ENCODE results near the gene DLG5.

DLG5 gene

DNA sequence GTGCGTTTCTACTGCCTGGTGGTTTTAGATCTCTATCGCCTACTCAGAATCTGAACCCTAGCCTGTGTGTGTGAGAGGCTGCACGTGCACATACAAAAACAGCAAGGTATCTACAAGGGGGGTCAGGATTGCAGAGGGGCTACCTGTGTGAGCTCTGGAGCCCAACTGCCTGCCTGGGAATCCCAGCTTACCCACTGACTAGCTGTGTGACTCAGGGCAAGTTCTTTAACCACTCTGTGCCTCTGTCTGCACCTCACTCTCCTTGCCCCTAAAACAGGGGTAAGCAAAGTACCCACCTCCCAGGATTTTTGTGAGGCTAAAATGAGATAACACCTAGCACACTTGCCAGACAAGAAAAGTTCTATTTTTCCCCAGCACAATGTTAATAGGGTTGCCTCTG, 32.5 kb downstream of the DLG5 start:
- FAIRE-seq (no peak), DNase-seq (ENCODE audit: low spot score) (no peak)

DNA sequence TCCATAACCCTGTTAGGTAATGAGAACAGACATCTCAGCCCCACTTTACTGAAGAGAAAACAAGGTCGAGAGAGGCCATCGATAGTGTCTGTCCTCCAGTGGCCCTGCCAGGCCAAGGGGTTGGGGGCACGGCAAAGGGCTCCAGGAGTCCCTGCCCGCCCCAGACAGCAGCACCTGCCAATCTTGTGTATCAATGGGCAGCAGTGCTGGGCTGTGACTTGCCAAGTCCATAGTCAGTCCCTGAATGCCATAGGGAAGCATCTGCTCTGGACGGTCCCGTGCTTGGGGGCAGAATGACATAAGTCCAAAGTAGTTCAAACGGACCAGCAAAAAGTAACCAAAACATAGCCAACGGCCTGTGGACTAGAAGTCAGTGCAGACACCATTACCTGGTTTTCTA, 33.2 kb downstream of the DLG5 start:
- FAIRE-seq = no peak
- no peak for DNase-seq (ENCODE audit: low spot score)

DNA sequence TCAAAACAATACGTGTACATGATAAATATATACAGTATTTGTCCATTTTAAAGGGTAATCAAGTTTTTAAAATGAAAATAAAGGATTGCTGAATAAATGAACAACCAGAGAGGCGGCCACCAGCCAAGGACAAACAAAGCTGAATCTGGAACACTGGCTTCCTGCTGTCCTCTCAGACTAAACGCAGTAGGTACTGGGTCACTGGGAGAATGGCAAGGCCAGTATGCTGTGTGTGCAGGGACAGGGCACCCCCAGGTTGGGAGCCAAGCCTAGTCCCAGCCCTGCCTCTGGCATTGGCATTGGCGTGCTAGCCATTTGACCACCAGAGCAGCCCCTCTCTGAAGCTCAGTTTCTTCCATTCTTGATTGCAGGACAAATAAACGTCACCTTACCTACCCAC, 33.8 kb downstream of the DLG5 start:
- FAIRE-seq (no peak), DNase-seq (ENCODE audit: low spot score) (no peak)

DNA sequence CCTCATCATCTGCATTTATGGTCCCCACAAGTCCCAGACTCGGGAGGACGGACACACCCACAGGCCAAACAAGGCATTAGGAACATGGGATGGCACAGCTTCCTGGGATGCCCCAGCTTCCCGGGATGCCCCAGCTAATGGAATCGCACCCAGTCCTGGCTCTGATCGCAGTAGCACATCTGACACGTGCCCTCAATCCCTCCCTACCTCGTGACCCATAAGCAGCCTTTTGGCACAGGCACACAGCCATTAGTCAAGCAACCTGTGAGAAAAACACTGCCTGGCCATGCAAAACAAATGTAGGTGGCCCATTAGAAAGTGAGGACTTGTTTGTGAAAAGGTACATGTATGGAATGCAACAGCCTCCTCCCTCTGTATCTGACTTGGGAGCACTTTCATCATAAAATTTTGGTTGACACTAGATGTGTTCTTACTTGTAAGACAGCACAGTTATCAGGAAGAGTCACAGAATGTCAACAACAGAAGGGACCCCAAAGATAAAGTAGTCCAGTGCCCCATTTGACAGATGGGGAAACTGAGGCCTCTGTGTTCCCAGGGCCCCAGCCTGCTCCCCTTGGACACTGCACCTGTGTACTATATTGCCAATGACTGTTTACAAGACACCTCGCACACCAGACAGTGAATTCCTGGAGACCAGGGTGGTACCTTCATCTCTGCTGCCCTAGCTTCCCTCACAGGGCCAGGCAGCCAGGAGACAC, 34.4 kb downstream of the DLG5 start:
- DNase-seq (ENCODE audit: low spot score) (no peak), FAIRE-seq (no peak)

DNA sequence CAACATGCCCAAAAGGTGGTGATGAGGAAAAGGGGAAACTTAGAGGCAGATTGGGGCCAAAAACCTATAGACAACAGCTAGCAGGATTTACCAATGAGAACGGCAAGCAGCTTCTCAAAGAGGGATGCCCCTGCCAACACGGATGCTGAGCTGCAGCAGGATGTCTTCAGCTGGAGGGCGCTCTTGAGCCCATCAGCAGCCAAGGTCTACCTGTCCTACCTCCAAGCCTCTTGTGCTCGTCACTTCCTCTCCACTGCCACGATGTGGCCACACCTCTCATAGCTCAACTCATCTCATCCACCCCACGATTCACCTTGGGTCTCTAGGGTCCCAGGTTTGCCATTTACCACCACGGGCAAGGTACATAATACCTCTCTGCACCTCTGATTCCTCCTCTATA, 36.5 kb downstream of the DLG5 start:
- DNase-seq (ENCODE audit: low spot score) = no peak
- no peak for FAIRE-seq

DNA sequence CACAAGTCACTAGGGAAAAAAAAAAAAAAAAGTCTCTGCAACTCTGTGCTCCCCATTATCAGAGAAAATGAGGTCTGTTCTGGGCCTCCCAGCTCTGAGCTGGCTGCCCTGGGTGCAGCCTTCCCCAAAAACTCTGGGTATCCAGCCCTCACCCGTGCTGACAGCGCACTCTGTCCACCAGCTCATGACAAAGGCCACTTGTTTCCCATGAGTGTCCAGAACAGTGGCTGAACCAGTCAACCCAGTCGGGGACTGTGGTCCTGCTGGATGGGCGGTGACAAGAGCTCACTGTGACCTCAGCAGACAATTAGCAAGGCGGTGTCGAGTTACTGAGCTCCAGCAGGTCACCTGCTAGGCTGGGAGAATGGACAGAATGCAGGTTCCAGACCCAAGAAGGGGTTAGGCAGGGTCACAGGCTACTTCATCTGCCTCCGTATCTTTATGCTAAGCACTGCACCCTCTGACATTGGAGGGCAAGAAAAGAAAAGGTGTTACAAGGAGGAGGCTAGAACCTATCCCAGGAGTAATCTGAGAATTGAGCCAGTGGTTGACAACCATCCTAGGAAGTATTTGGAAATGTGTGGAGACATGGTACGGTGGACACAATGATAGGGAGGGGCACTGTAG, 37.2 kb downstream of the DLG5 start:
- FAIRE-seq = no peak
- DNase-seq (ENCODE audit: low spot score) = no peak

GRCh38 chr10:77888356-77888703, 38.2 kb downstream of the DLG5 start:
- DNase-seq (ENCODE audit: low spot score) = no peak
- FAIRE-seq = no peak

DNA sequence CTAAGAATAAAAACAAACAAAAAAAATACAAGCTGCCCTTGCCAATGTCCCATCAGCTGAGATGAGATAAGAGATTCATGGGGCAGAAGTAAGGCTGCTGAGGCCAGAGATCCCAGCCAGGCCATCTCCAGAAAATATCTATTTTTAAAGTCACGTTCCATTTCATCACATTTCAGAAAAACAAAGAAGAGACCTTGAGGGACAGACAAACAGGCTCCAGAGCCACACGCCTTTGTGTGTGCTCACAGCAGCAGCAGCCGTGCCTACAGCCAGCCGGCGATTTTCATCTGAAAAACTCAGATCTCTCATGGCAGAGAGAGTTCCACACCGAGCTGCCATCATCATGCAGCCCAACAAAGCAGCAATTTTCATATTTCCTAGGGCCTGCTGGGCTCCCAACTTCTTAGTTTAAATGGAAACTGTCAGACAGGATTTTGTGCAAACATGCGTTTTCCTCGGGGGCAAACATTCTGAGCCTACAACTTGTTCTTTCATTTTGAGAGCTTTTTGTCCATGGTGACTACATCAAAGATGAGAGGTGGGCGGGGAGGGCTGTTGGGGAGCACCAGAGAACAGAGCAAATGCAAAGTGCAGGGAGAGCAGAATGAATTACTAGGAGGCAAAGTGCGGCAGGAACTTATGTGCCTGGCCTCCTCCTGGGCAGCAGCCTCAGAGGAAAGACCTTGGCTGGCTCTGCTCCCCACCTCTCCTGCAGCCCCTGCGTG, 38.8 kb downstream of the DLG5 start:
- DNase-seq (ENCODE audit: low spot score) (no peak), FAIRE-seq (no peak)

- DNase-seq (ENCODE audit: low spot score) = no peak
- FAIRE-seq = no peak
Observed at GRCh38 chr10:77886795-77887355, 39.7 kb downstream of the DLG5 start.

DNA sequence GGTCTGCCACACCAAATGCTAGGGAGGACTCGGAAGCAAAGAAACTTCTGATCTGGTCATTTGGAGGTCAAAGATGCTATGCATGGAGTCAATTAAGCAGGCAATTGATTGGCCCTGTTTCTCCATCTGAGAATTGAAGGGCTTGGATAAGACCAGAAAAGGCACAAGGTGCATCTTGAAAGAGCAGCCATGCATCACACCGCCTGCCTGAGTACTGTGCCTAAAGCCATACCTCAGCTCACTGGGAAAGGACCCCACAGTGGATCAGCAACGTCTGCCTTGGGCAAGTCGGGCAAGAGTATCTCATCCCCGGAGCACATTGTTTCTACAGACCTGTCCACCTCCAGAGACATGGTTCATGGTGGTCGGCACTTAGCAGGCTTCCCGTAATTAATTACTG, 42.4 kb downstream of the DLG5 start:
- FAIRE-seq = no peak
- no peak for DNase-seq (ENCODE audit: low spot score)

- FAIRE-seq (peak; percentile 68), DNase-seq (ENCODE audit: low spot score) (peak; percentile 58)
Observed at GRCh38 chr10:77881636-77882035, 44.9 kb downstream of the DLG5 start.

DNA sequence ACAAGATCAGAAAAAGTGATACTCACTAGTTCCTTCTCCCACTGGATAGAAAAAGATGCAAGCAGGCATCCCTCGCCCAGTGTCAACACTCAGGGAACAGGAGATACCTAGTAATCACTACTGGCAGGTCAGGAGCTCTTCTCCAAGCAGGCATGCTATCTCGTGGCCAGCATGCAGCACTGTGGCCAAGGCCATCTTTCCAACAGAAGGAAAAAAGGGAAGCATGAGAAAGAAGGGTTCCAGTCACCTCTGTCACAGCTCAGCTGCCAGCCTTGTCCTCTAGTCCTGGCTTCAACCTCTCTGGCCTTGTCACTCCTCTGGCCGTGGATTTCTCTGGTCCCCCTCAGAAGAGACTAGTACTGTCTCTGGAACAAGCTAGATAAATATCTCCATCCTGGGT, 45.3 kb downstream of the DLG5 start:
- no peak for FAIRE-seq

GRCh38 chr10:77879710-77880109, 46.8 kb downstream of the DLG5 start:
- FAIRE-seq = no peak
- DNase-seq (ENCODE audit: low spot score) = no peak

More for the DNA sequence above, 45.3 kb downstream of the DLG5 start:
- DNase-seq (ENCODE audit: low spot score) = no peak

- DNase-seq (ENCODE audit: low spot score) = no peak
- no peak for FAIRE-seq
Observed at GRCh38 chr10:77879065-77879464, 47.5 kb downstream of the DLG5 start.

- FAIRE-seq (no peak), DNase-seq (ENCODE audit: low spot score) (no peak)
Observed at GRCh38 chr10:77877441-77878344, 48.9 kb downstream of the DLG5 start.

DNA sequence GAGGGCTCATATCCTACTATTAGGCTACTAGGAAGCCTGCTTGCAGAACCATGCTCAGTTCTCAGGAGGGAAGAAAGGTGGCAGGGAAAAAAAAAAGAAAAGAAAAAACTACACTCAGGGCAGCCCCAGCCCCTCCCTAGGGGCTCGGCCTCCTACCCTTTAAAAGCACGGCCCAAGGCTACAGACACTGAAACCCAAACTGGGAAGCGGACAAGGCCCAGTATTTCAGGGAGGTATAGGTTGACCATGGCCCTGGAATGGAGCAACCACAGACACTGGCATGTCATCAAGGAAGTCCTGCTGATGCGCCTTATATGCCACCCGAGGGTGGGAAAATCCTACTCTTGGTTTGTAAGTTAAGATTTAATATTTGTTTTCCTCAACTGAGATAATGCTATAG, 50.8 kb downstream of the DLG5 start:
- no peak for DNase-seq (ENCODE audit: low spot score)
- FAIRE-seq = no peak

GRCh38 chr10:77874872-77875271, 51.7 kb downstream of the DLG5 start:
- no peak for DNase-seq (ENCODE audit: low spot score)
- FAIRE-seq = no peak

DNA sequence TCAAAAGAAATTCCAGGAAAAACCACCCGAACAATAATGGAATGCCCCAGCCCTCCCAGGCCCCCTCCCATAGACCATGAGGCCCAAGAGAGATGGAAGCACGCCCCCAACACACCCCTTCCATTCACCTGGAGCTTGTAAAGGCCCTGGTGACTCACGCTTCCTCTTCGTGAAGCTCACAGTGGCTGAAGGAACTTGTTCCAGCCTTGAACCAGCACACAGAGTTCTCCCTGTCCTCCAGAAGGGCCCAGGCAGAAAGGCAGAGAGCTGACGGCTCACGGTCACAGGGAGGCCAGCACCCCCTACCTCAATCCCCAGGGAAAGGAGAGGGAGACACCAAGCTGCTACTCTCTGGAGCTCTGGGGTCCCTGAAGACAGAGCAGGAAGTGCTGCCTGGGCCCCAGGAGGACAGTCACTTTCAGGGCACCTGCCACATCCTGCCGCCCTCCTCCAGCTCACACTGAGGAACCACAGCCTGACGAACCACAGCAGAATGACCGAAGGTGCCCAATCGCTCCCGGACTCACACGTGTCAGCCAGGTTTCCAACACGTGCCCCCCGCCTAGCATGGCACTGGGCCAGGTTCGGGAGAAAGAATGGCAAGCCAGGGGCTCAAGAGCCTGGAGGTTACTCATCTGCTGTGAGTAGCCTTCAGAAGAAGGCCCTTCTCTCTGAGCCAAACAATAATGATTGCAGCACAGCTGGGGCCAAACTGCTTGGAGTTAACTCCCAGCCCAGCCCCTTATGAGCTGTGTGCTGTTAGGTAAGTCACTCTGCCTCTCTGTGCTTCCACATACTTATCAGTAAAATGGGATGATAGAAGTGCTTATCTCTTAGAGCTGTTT, 52.8 kb downstream of the DLG5 start:
- FAIRE-seq = peak; percentile 87
- peak; percentile 96 for DNase-seq (ENCODE audit: low spot score)

DNA sequence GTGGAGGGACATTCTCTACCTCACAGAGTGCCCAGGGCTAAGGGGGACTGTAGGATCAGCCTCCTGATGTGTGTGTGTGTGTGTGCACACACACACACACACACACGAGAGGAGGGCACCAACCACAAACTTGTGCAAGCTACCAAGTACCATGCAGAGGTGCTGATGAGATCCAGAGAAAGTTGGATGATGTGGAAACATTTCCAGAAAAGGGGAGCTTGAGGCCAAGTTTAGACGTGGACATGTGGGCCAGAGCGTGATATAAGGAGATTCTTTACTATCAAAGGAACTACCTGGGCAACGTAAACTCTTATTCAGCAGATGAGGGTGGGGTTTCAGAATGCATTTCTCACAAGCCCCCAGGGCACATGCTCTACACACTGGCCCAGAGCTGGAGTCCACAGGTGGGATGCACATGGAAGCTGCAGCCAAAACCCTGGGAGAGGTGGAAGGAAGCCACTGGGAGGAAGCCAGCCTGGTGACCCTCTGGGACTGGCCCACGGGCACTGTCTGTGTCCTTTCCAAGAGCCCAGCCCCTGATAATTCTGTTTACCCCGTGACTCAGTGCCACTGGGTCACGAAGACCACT, 53.5 kb downstream of the DLG5 start:
- no peak for FAIRE-seq
- DNase-seq (ENCODE audit: low spot score) = no peak

Data from RCC 7860 (cell line).